ENCODE results near the gene TENM3. TPM values are rescaled to one million over a fixed set of nuclear protein-coding genes. Genes with fewer than 3 reads are reported as not detected.

The TENM3 gene
- total and polyA plus RNA-seq, 2 of the 8 experiments (the other 6 are each of a cell fraction or from before 2014, with no cell fraction given) = 36.9 to 69.3 TPM

DNA sequence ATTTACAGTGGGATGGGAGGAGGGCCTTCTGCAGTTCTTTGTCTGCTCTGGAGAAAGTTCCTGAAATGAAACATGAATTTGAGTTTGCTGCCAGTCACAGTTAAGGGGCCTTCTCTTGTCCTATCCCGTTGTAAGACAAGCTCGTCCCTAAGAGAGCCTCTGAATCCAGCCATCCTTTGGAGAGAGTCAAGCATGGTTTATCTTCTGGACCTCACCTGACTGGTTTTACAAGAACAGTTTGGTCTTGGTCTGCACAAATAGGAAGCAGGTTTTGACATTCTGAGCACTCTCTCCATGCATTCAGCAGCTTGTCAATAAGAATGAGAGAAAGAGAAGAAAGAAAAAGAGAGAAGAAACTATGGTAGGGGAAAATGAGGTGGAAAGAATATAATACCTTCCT, 20.4 kb upstream of the TENM3 start:
- Histone ChIP-seq H4K91ac (replicated peaks; ENCODE audit: insufficient read length, low read length) (no peak overlapping the region), H3K9ac (replicated peaks in 1 of 4; ENCODE audit: extremely low read depth in 1 of 4, low read depth in 3 of 4, low read length in 3 of 4) (no peak overlapping the region), H4K20me1 (replicated peaks in 1 of 2; ENCODE audit: control insufficient read depth in 1 of 2, insufficient read depth in 2 of 2, low read length in 2 of 2) (no peaks in the 10 kb centered on the region), H3K36me3 (ENCODE audit: control insufficient read depth in 2 of 4, insufficient read depth in 4 of 4, low read length in 3 of 4) (no peaks in the 10 kb centered on the region; a peak in 2 of 8 replicates), H3K79me2 (ENCODE audit: control insufficient read depth in 1 of 2, insufficient read depth in 2 of 2, low read length in 2 of 2) (no peaks in the 10 kb centered on the region), H2AK5ac (ENCODE audit: low read depth, low read length) (no peak overlapping the region), H3K14ac (ENCODE audit: insufficient read length) (no peak overlapping the region), H3K23ac (ENCODE audit: insufficient read length) (no peak overlapping the region), H3K4me3 (ENCODE audit: extremely low read depth in 1 of 4, insufficient read depth in 2 of 4, low read depth in 3 of 4, low read length in 4 of 4) (no peak overlapping the region), H3K56ac (replicated peaks; ENCODE audit: insufficient read length, low read depth, low read length) (no peak overlapping the region), H2BK12ac (ENCODE audit: low read depth, low read length) (no peak overlapping the region), H3K79me1 (ENCODE audit: low read depth, low read length) (no peaks in the 10 kb centered on the region), H4K5ac (ENCODE audit: insufficient read length, low read depth, low read length) (no peak overlapping the region), H3K4ac (replicated peaks; ENCODE audit: insufficient read length, low read depth, low read length) (no peak overlapping the region), H3K18ac (ENCODE audit: extremely low read depth, low read length) (no peak overlapping the region), H2BK15ac (ENCODE audit: low read length) (no peak overlapping the region), H2AFZ (ENCODE audit: low read length) (no peak overlapping the region), H2BK20ac (ENCODE audit: low read length) (no peak overlapping the region), H3K4me1 (replicated peaks in 1 of 4; ENCODE audit: control insufficient read depth in 3 of 4, insufficient read depth in 4 of 4, low read length in 3 of 4) (peaks cover 0 to 6% (median 0%) of the 10 kb centered on the region in 4 experiments; a peak in 3 of 7 replicates), H3K9me3 (ENCODE audit: insufficient read depth in 2 of 2, low read depth in 1 of 2, low read length in 1 of 2) (no peaks in the 10 kb centered on the region), H2BK5ac (ENCODE audit: low read depth, low read length) (no peak overlapping the region), H3K23me2 (ENCODE audit: low read depth, low read length) (no peaks in the 10 kb centered on the region), H2BK120ac (replicated peaks; ENCODE audit: low read depth, low read length) (no peak overlapping the region), H4K8ac (ENCODE audit: extremely low read depth, insufficient read depth, low read length) (no peak overlapping the region), H3K4me2 (ENCODE audit: insufficient read depth in 1 of 2, low read depth in 2 of 2, low read length in 2 of 2) (no peak overlapping the region), H3K27ac (ENCODE audit: low read depth, low read length) (no peak overlapping the region), H3K27me3 (replicated peaks in 1 of 4; ENCODE audit: control insufficient read depth in 3 of 4, extremely low read depth in 1 of 4, insufficient read depth in 3 of 4, low read length in 3 of 4) (no peaks in the 10 kb centered on the region)
- FAIRE-seq = no peak
- POLR2A ChIA-PET (ENCODE audit: partially characterized antibody) = no interaction called here
- WGBS, 2 experiments (ENCODE audit: extremely low coverage in 1 of 2, insufficient coverage in 1 of 2, insufficient read length in 1 of 2, insufficient replicate concordance in 2 of 2, low coverage in 1 of 2, low lambda C conversion rate in 2 of 2, missing lambda C conversion rate in 1 of 2) = 82% methylated on average over 2 of the region's 2 CpGs; no CpG with 5 or more reads in 1 of the 2 experiments
- no peak for DNase-seq (ENCODE audit: low read depth in 1 of 2, low spot score in 2 of 2)
- CTCF ChIA-PET (ENCODE audit: partially characterized antibody) = interaction anchor here (0.6 to 1.4 kb wide), 3 partner anchors 33 to 200 kb away, joined by 3 read pairs; no protein-coding TSS in a partner anchor
- TF ChIP-seq SP1 (IDR thresholded peaks at IDR 0.05; ENCODE audit: low read depth, low read length) = no peak
- no peak for TF ChIP-seq POLR2AphosphoS5 (IDR thresholded peaks at IDR 0.05; ENCODE audit: low read depth, low read length)
- no peak for TF ChIP-seq FOSL1 (IDR thresholded peaks at IDR 0.05; ENCODE audit: insufficient read depth, low read depth, low read length)
- TF ChIP-seq KDM5A (IDR thresholded peaks at IDR 0.05; ENCODE audit: low read length) = no peak
- TF ChIP-seq ASH2L (IDR thresholded peaks at IDR 0.05; ENCODE audit: low read length) = no peak
- TF ChIP-seq SIX5 (IDR thresholded peaks at IDR 0.05; ENCODE audit: low read depth, low read length) = no peak
- TF ChIP-seq GABPA (IDR thresholded peaks at IDR 0.05; ENCODE audit: borderline replicate concordance, insufficient read depth, low read length) = no peak
- TF ChIP-seq EP300 (IDR thresholded peaks at IDR 0.05; ENCODE audit: borderline replicate concordance in 1 of 2, low read depth in 2 of 2, low read length in 2 of 2) = no peak
- no peak for TF ChIP-seq BCL11A (IDR thresholded peaks at IDR 0.05; ENCODE audit: low read depth in 2 of 2, low read length in 2 of 2)
- TF ChIP-seq, protein P1, sequence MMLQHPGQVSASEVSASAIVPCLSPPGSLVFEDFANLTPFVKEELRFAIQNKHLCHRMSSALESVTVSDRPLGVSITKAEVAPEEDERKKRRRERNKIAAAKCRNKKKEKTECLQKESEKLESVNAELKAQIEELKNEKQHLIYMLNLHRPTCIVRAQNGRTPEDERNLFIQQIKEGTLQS (IDR thresholded peaks at IDR 0.05; ENCODE audit: insufficient read depth, low read depth, low read length) = no peak
- TF ChIP-seq CREB1 (IDR thresholded peaks at IDR 0.05) = no peak
- TF ChIP-seq TEAD4 (IDR thresholded peaks at IDR 0.05; ENCODE audit: low read depth, low read length) = no peak
- no peak for TF ChIP-seq KDM1A (IDR thresholded peaks at IDR 0.05; ENCODE audit: borderline replicate concordance, low read length)
- no peak for TF ChIP-seq RNF2 (IDR thresholded peaks at IDR 0.05; ENCODE audit: borderline replicate concordance, low read depth, low read length, missing control alignments, poor library complexity, severe bottlenecking)
- TF ChIP-seq CHD1 (IDR thresholded peaks at IDR 0.05; ENCODE audit: low read depth, low read length) = no peak
